ENCODE results near the gene HES7.

HES7 gene

DNA sequence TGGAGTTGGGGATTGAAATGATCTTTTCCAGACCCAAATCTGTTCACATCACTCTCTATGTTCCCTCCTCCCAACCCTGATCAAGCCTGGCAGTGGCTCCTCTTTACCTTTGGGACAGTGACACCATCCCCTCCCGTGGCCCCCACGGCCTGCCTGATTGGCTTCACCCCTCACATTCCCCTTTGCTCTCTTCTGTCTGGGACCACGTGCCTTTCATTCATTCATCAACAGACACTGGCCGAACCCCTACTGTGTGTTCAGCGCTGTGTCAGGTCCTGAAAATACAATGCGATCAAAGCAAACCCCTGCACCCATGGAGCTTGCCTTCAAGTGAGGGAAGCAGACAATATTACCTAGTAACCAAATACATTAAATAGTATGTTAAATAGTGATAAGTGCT, 34.2 kb downstream of the HES7 start:
- no peak for ATAC-seq
- TF ChIP-seq, protein P1, sequence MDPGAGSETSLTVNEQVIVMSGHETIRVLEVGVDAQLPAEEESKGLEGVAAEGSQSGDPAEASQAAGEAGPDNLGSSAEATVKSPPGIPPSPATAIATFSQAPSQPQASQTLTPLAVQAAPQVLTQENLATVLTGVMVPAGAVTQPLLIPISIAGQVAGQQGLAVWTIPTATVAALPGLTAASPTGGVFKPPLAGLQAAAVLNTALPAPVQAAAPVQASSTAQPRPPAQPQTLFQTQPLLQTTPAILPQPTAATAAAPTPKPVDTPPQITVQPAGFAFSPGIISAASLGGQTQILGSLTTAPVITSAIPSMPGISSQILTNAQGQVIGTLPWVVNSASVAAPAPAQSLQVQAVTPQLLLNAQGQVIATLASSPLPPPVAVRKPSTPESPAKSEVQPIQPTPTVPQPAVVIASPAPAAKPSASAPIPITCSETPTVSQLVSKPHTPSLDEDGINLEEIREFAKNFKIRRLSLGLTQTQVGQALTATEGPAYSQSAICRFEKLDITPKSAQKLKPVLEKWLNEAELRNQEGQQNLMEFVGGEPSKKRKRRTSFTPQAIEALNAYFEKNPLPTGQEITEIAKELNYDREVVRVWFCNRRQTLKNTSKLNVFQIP (CRISPR knock-in tag; IDR thresholded peaks at IDR 0.05; ENCODE audit: borderline replicate concordance, low read depth) = no peak
- TF ChIP-seq SNAI2 (CRISPR knock-in tag; IDR thresholded peaks at IDR 0.05) (no peak), ZNF8 (CRISPR knock-in tag; IDR thresholded peaks at IDR 0.05) (no peak), ESRRG (CRISPR knock-in tag; IDR thresholded peaks at IDR 0.05) (no peak), ZC3H10 (CRISPR knock-in tag; IDR thresholded peaks at IDR 0.05) (no peak), ARNTL (CRISPR knock-in tag; IDR thresholded peaks at IDR 0.05; ENCODE audit: borderline replicate concordance, low read depth) (no peak), RARB (CRISPR knock-in tag; IDR thresholded peaks at IDR 0.05) (no peak)

DNA sequence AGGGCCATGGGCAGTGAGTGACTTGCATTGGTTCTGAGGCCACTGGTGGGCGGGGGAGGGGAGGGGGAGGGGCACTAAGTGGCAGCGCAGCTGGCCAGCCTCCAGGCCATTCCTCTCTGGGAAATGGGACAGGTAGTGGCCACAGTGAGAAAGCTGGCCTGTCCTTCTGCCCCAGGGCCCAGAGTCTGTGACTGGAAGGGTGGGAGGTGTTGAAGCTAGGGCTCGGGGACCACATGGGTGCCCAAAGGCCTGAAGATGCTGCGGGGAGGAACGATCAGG, 36.0 kb downstream of the HES7 start:
- TF ChIP-seq ZNF565 (CRISPR knock-in tag; conservative IDR thresholded peaks at IDR 0.05; ENCODE audit: low read depth) (no peak), ZFP30 (CRISPR knock-in tag; IDR thresholded peaks at IDR 0.05) (no peak), RARB (CRISPR knock-in tag; IDR thresholded peaks at IDR 0.05) (no peak), ZC3H10 (CRISPR knock-in tag; IDR thresholded peaks at IDR 0.05) (no peak), ARNTL (CRISPR knock-in tag; IDR thresholded peaks at IDR 0.05; ENCODE audit: borderline replicate concordance, low read depth) (no peak), OSR1 (CRISPR knock-in tag; IDR thresholded peaks at IDR 0.05) (no peak), ZFP3 (CRISPR knock-in tag; IDR thresholded peaks at IDR 0.05) (no peak), ZNF70 (CRISPR knock-in tag; IDR thresholded peaks at IDR 0.05) (no peak), ESRRG (CRISPR knock-in tag; IDR thresholded peaks at IDR 0.05) (no peak), TOX (CRISPR knock-in tag; IDR thresholded peaks at IDR 0.05; ENCODE audit: borderline replicate concordance) (no peak), ISL1 (CRISPR knock-in tag; IDR thresholded peaks at IDR 0.05) (no peak), ZNF8 (CRISPR knock-in tag; IDR thresholded peaks at IDR 0.05) (no peak), GLIS3 (CRISPR knock-in tag; IDR thresholded peaks at IDR 0.05) (no peak), CSDC2 (CRISPR knock-in tag; IDR thresholded peaks at IDR 0.05) (no peak)
- TF ChIP-seq, protein P2, sequence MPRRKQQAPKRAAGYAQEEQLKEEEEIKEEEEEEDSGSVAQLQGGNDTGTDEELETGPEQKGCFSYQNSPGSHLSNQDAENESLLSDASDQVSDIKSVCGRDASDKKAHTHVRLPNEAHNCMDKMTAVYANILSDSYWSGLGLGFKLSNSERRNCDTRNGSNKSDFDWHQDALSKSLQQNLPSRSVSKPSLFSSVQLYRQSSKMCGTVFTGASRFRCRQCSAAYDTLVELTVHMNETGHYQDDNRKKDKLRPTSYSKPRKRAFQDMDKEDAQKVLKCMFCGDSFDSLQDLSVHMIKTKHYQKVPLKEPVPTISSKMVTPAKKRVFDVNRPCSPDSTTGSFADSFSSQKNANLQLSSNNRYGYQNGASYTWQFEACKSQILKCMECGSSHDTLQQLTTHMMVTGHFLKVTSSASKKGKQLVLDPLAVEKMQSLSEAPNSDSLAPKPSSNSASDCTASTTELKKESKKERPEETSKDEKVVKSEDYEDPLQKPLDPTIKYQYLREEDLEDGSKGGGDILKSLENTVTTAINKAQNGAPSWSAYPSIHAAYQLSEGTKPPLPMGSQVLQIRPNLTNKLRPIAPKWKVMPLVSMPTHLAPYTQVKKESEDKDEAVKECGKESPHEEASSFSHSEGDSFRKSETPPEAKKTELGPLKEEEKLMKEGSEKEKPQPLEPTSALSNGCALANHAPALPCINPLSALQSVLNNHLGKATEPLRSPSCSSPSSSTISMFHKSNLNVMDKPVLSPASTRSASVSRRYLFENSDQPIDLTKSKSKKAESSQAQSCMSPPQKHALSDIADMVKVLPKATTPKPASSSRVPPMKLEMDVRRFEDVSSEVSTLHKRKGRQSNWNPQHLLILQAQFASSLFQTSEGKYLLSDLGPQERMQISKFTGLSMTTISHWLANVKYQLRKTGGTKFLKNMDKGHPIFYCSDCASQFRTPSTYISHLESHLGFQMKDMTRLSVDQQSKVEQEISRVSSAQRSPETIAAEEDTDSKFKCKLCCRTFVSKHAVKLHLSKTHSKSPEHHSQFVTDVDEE (CRISPR knock-in tag; IDR thresholded peaks at IDR 0.05) = no peak
- TF ChIP-seq, protein P3, sequence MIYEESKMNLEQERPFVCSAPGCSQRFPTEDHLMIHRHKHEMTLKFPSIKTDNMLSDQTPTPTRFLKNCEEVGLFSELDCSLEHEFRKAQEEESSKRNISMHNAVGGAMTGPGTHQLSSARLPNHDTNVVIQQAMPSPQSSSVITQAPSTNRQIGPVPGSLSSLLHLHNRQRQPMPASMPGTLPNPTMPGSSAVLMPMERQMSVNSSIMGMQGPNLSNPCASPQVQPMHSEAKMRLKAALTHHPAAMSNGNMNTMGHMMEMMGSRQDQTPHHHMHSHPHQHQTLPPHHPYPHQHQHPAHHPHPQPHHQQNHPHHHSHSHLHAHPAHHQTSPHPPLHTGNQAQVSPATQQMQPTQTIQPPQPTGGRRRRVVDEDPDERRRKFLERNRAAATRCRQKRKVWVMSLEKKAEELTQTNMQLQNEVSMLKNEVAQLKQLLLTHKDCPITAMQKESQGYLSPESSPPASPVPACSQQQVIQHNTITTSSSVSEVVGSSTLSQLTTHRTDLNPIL (CRISPR knock-in tag; IDR thresholded peaks at IDR 0.05; ENCODE audit: low read depth) = no peak
- TF ChIP-seq, protein P4, sequence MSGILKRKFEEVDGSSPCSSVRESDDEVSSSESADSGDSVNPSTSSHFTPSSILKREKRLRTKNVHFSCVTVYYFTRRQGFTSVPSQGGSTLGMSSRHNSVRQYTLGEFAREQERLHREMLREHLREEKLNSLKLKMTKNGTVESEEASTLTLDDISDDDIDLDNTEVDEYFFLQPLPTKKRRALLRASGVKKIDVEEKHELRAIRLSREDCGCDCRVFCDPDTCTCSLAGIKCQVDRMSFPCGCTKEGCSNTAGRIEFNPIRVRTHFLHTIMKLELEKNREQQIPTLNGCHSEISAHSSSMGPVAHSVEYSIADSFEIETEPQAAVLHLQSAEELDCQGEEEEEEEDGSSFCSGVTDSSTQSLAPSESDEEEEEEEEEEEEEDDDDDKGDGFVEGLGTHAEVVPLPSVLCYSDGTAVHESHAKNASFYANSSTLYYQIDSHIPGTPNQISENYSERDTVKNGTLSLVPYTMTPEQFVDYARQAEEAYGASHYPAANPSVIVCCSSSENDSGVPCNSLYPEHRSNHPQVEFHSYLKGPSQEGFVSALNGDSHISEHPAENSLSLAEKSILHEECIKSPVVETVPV (CRISPR knock-in tag; IDR thresholded peaks at IDR 0.05) = no peak
- ATAC-seq = no peak

DNA sequence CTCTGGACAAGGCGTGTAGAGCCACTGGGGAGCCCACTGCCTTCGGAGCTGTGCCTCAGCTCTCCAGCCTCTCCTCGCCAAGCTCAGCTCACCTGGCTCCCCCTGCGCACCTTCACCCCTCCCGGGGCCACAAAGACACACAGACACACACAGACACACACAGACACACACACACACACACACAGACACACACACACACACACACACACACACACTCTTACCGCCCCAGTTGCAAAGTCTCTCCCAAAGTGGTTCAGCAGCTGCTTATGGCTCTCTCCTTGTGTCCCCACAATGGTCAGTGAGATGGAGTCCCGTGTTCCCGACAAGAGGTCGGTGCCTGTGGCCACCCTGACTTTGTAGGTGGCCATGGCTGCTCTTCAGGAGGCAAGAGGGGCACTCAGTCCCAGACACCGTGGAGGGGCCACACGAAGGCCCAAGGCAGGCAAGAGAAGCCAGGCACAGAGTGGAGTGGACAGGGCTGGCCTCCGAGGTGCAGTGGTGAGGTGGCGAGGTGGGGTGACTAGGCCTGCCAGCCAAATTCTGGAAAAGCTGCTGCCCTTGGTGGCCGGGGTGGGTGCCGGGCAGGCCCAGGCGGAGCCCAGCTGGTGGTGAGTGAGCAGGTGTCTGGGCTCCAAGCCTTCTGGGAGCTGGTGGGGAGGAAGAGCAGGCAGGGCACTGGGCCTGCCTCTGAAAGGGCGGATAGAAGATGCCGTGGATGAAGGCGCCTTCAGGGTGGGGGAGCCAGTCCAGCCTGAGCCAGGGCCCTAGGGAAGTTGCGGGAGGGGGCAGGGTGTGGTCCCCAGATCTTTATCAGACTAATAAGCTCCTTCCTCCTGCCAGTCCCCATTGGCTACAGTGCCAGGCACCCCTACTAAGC, 36.6 kb downstream of the HES7 start, which contains the start of gene ALOX12B:
TSS of gene ALOX12B (minus strand) at position 642 of the 877 bp plus-strand sequence. CDS start at position 368, 274 bp downstream.
- TF ChIP-seq, protein P3 (CRISPR knock-in tag; IDR thresholded peaks at IDR 0.05; ENCODE audit: low read depth) = no peak
- no peak for TF ChIP-seq ARNTL (CRISPR knock-in tag; IDR thresholded peaks at IDR 0.05; ENCODE audit: borderline replicate concordance, low read depth)
- TF ChIP-seq SNAI2 (CRISPR knock-in tag; IDR thresholded peaks at IDR 0.05) = no peak
- no peak for ATAC-seq
